ENCODE data around the gene TBL3.

GRCh38 chr16:1963806-1964505 is 7.9 kb upstream of the TBL3 start:
- TF ChIP-seq CTCF (IDR thresholded peaks at IDR 0.05) (no peak), POLR2A (IDR thresholded peaks at IDR 0.05) (no peak)

Measured in uterus (tissue), 2 donors.